OCI-LY3 (cell line): ENCODE data around the gene TSC22D1.

Source experiments
- H2AFZ ChIP-seq: fragments of 200-600, 300-600 bp; shearing (Covaris generic); 2 replicates; pipeline ENCODE4 v1.6.0; 2014; ENCODE audit warnings: antibody characterized with exemption, low read depth, low read length
- H3K27ac ChIP-seq: fragments of 200-600, 300-600 bp; sonication (generic); 2 replicates; pipeline ENCODE4 v1.5.1; 2014; ENCODE audit warnings: mild to moderate bottlenecking, low read length, moderate library complexity, mixed read lengths
- H3K27me3 ChIP-seq: fragments of 200-600, 300-600 bp; sonication (generic); 2 replicates; pipeline ENCODE4 v1.6.1; 2014; ENCODE audit warnings: low read depth, low read length, mixed read lengths
- H3K36me3 ChIP-seq: fragments of 200-600, 300-600 bp; sonication (generic); replicated peaks from 2 replicates; pipeline ENCODE3; 2014; ENCODE audit warnings: low read depth, low read length, mixed read lengths
- H3K4me1 ChIP-seq: fragments of 300-600, 200-600 bp; sonication (generic); 2 replicates; pipeline ENCODE4 v1.6.1; 2014; ENCODE audit warnings: low read length, mixed read lengths
- H3K4me2 ChIP-seq: fragments of 200-600, 300-600 bp; sonication (generic); 2 replicates; pipeline ENCODE4 v1.6.1; 2014; ENCODE audit warnings: low read length, mixed read lengths
- H3K4me3 ChIP-seq: fragments of 300-600, 200-600 bp; sonication (generic); 2 replicates; pipeline ENCODE4 v1.5.1; 2014; ENCODE audit warnings: antibody characterized with exemption, mild to moderate bottlenecking, low read length, moderate library complexity
- H3K79me2 ChIP-seq: fragments of 300-600, 200-600 bp; shearing (Covaris generic); 2 replicates; pipeline ENCODE4 v1.6.1; 2014; ENCODE audit warnings: mild to moderate bottlenecking, low read length, mixed read lengths
- H3K9ac ChIP-seq: fragments of 300-600, 200-600 bp; shearing (Covaris generic); 2 replicates; pipeline ENCODE4 v1.6.0; 2014; ENCODE audit warnings: mild to moderate bottlenecking, low read length, moderate library complexity
- H3K9me3 ChIP-seq: fragments of 200-600, 300-600 bp; shearing (Covaris generic); 2 replicates; pipeline ENCODE4 v1.6.1; 2014; ENCODE audit warnings: low read length, mixed read lengths; ENCODE audit not compliant: insufficient read depth
- H4K20me1 ChIP-seq: fragments of 200-600, 300-600 bp; sonication (generic); 2 replicates; pipeline ENCODE4 v1.6.1; 2016; ENCODE audit warnings: low read length, mixed read lengths; ENCODE audit not compliant: insufficient read depth
- CTCF ChIP-seq: fragments of 200-600, 300-600 bp; sonication (generic); IDR thresholded peaks from 2 replicates; pipeline ENCODE4 v1.5.1; 2014; ENCODE audit warnings: antibody characterized with exemption, low read length, low read depth
- EZH2phosphoT487 ChIP-seq: fragments of 200-600 bp; shearing (Covaris generic); IDR thresholded peaks from 2 replicates; pipeline ENCODE4 v1.6.1; 2018; ENCODE audit warnings: antibody characterized with exemption, mixed run types, low read depth

Gene TSC22D1

GRCh38 chr13:44426461-44426860 lies 149.7 kb downstream of the TSC22D1 start:
- Histone ChIP-seq H3K36me3 (peaks cover 2% of the 10 kb centered on the region), H3K79me2 (no peaks in the 10 kb centered on the region), H3K4me1 (no peaks in the 10 kb centered on the region), H3K4me3 (no peak overlapping the region), H3K9me3 (no peaks in the 10 kb centered on the region), H2AFZ (no peak overlapping the region), H3K9ac (no peak overlapping the region), H3K27ac (no peak overlapping the region), H3K4me2 (no peak overlapping the region), H3K27me3 (peaks cover 19% of the 10 kb centered on the region), H4K20me1 (no peaks in the 10 kb centered on the region)
- TF ChIP-seq CTCF (no peak), EZH2phosphoT487 (no peak)

GRCh38 chr13:44425815-44426078 lies 150.4 kb downstream of the TSC22D1 start:
- Histone ChIP-seq H3K4me2 (no peak overlapping the region), H2AFZ (no peak overlapping the region)
- TF ChIP-seq CTCF: no peak
- TF ChIP-seq EZH2phosphoT487: no peak

GRCh38 chr13:44425041-44425814 lies 150.9 kb downstream of the TSC22D1 start:
- Histone ChIP-seq H3K4me2 (no peak overlapping the region), H2AFZ (no peak overlapping the region), H3K27ac (no peak overlapping the region), H3K4me1 (no peaks in the 10 kb centered on the region), H3K27me3 (peaks cover 20% of the 10 kb centered on the region), H3K9me3 (no peaks in the 10 kb centered on the region), H3K79me2 (no peaks in the 10 kb centered on the region), H3K4me3 (no peak overlapping the region), H3K9ac (no peak overlapping the region), H3K36me3 (peaks cover 2% of the 10 kb centered on the region), H4K20me1 (no peaks in the 10 kb centered on the region)
- no peak for TF ChIP-seq CTCF
- no peak for TF ChIP-seq EZH2phosphoT487

More at GRCh38 chr13:44425815-44426078, 150.4 kb downstream of the TSC22D1 start:
- H3K27me3 ChIP-seq: peaks cover 20% of the 10 kb centered on the region
- peaks cover 2% of the 10 kb centered on the region for H3K36me3 ChIP-seq
- H3K27ac ChIP-seq: no peak overlapping the region
- H3K79me2 ChIP-seq: no peaks in the 10 kb centered on the region
- H3K4me1 ChIP-seq: no peaks in the 10 kb centered on the region
- H3K4me3 ChIP-seq: no peak overlapping the region
- no peaks in the 10 kb centered on the region for H4K20me1 ChIP-seq
- no peak overlapping the region for H3K9ac ChIP-seq
- no peaks in the 10 kb centered on the region for H3K9me3 ChIP-seq

- no peak for TF ChIP-seq CTCF
- TF ChIP-seq EZH2phosphoT487: no peak
- no peak overlapping the region for H3K9ac ChIP-seq
Observed at GRCh38 chr13:44423824-44424223, 152.3 kb downstream of the TSC22D1 start.

More at GRCh38 chr13:44423824-44424223, 152.3 kb downstream of the TSC22D1 start:
- Histone ChIP-seq H3K4me2 (no peak overlapping the region), H3K79me2 (no peaks in the 10 kb centered on the region), H3K4me3 (no peak overlapping the region), H2AFZ (no peak overlapping the region), H3K36me3 (peaks cover 2% of the 10 kb centered on the region), H3K27me3 (peaks cover 20% of the 10 kb centered on the region), H3K27ac (no peak overlapping the region), H3K4me1 (no peaks in the 10 kb centered on the region), H3K9me3 (no peaks in the 10 kb centered on the region), H4K20me1 (no peaks in the 10 kb centered on the region)
